Left lung (tissue), 10 donors: ENCODE data around the gene USP10. TPM values are rescaled to one million over a fixed set of nuclear protein-coding genes. Genes with fewer than 3 reads are reported as not detected.
A peak's percentile ranks its signal among the peaks of the same experiment; 100 is the strongest.
"Not testable (repeated sequence)": the region's sequence is repeated elsewhere in the genome, so short reads cannot be mapped to it uniquely, and the experiment has no call there.

Experiments used
- ATAC-seq: fragments of 200-7000 bp; cut with Tn5 transposase; one replicate; pipeline ENCODE4 v1.9.1; 2020; ENCODE audit warnings: moderate library complexity
- DNase-seq, 4 donors: peaks; one replicate each; pipeline ENCODE4 v3.0.0-alpha.2; 2013 to 2020
- H3K27ac ChIP-seq, 2 donors: fragments of 200-600 bp; sonication (generic) in 1 of 2; one replicate each; pipeline versions ENCODE4 v1.5.0 to v1.8.0; 2020 to 2021
- H3K27me3 ChIP-seq, 2 donors: fragments of 200-600 bp; sonication (generic) in 1 of 2; one replicate each; pipeline versions ENCODE4 v1.5.0 to v1.8.0; 2020 to 2021
- H3K36me3 ChIP-seq, 2 donors: fragments of 200-600 bp; sonication (generic) in 1 of 2; one replicate each; pipeline versions ENCODE4 v1.5.0 to v1.8.0; 2020 to 2021
- H3K4me1 ChIP-seq, 2 donors: fragments of 200-600 bp; one replicate each; pipeline ENCODE4 v1.8.0; 2021
- H3K4me3 ChIP-seq, 2 donors: fragments of 200-600 bp; sonication (generic) in 1 of 2; one replicate each; pipeline versions ENCODE4 v1.5.0 to v1.8.0; 2020 to 2021; ENCODE audit warnings: mild to moderate bottlenecking in 1 of 2
- H3K9me3 ChIP-seq, 2 donors: fragments of 200-600 bp; sonication (generic) in 1 of 2; one replicate each; pipeline versions ENCODE4 v1.5.0 to v1.8.0; 2020 to 2021
- intact Hi-C, 2 donors: fragments of 100-400 bp; cut with DNase I; formaldehyde crosslinking; loops; one replicate each; pipeline versions ENCODE4 v1.11.2 to v1.14.2; 2022
- polyA plus RNA-seq, 6 donors: library from polyadenylated mRNA; unstranded; fragments of 120-200 nt; gene quantifications; one replicate each; pipeline ENCODE4 v1.2.1, GENCODE V29; 2013; ENCODE audit not compliant: insufficient read length in 6 of 6
- total RNA-seq, 2 donors: library from RNA; stranded (reverse); fragmentation: NEBNext Ultra II Directional; extraction: Animal tissue kit (Norgen Biotek cat#: 25700); gene quantifications; one replicate each; pipeline ENCODE4 v1.2.1, GENCODE V29; 2021
- TF ChIP-seq, protein P1 (sequence below), 2 donors: fragments of 200-600 bp; sonication (generic) in 1 of 2; IDR thresholded peaks; one replicate each; pipeline versions ENCODE4 v1.5.0 to v1.8.0; 2021; ENCODE audit warnings: antibody characterized with exemption in 2 of 2
- donor health status: DM: no; HTN: yes; CAD: no.
- donor health status: DM: no; HTN: no; CAD: no.

Gene USP10
- total and polyA plus RNA-seq, 8 donors, result 57.4 to 102 (median 87.8) TPM

DNA sequence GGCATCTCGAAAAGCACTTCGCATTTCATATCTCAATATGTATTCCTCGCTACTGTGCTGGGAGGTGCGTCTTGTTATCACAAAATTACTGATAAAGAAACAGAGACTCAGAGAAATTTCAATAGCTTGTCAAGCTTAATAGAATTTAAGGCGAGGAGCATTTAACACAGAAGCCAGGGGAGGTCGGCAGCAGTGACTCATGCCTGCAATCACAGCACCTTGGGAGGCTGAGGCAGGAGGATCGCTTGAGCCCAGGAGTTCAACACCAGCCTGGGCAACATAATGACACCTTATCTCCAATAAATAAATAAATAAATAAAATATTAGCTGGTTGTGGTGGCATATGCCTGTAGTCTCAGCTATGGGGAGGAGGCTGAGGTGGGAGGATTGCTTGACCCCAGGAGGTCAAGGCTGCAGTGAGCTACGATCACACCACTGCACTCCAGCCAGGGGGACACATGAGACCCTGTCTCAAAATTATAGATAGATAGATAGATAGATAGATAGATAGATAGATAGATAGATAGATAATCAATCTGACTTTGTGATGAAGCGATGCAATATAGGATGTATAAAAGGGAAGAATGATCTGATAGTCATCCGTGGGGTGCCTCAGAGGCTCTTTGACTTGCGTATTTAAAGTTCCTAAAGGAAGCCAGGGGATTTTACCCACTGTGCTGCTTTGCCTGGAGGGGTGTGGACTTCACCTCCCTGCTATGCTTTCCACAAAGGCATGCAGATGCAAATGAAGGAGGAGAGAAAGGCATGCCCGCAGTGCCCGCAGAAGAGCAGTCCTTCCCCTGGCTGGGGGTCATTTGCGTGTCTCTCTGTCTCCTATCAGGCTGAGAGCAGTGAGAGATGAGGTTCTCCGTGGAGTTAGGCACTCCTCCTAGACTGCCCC lies 15.9 kb upstream of the USP10 start:
- H3K27me3 ChIP-seq, result peaks cover 0 to 14% of the 10 kb centered on the region in 2 donors
- H3K4me1 ChIP-seq, result peaks cover 0 to 5% of the 10 kb centered on the region in 2 donors
- H3K9me3 ChIP-seq, result no peaks in the 10 kb centered on the region
- TF ChIP-seq, protein P1, sequence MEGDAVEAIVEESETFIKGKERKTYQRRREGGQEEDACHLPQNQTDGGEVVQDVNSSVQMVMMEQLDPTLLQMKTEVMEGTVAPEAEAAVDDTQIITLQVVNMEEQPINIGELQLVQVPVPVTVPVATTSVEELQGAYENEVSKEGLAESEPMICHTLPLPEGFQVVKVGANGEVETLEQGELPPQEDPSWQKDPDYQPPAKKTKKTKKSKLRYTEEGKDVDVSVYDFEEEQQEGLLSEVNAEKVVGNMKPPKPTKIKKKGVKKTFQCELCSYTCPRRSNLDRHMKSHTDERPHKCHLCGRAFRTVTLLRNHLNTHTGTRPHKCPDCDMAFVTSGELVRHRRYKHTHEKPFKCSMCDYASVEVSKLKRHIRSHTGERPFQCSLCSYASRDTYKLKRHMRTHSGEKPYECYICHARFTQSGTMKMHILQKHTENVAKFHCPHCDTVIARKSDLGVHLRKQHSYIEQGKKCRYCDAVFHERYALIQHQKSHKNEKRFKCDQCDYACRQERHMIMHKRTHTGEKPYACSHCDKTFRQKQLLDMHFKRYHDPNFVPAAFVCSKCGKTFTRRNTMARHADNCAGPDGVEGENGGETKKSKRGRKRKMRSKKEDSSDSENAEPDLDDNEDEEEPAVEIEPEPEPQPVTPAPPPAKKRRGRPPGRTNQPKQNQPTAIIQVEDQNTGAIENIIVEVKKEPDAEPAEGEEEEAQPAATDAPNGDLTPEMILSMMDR (IDR thresholded peaks at IDR 0.05), result no peak
- DNase-seq, result no peak
- H3K4me3 ChIP-seq, result no peak overlapping the region
- H3K27ac ChIP-seq, result no peak overlapping the region
- ATAC-seq, result no peak
- intact Hi-C loops, result no loop called here
- H3K36me3 ChIP-seq, result no peaks in the 10 kb centered on the region

DNA sequence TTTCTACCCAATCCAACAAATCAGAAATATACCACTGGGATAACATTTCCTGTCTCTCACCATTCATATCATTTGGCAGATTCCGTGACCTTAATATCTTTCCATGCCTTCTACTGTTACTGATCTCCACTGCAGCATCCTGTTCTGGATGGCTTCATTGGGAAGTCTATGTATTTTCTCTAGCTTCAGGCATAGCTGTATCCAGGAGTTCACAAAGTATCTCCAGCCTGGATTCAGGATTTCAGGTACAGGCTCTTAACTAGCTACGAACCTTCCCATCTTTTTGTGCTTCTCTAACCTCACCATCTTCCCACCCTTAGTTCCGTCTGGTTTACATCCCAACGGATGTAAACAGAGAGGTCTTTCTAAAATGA lies 15.2 kb upstream of the USP10 start:
- Histone ChIP-seq H3K4me3 (no peak overlapping the region), H3K27ac (no peak overlapping the region), H3K4me1 (peaks cover 0 to 5% of the 10 kb centered on the region in 2 donors), H3K27me3 (peaks cover 0 to 14% of the 10 kb centered on the region in 2 donors), H3K9me3 (no peaks in the 10 kb centered on the region), H3K36me3 (no peaks in the 10 kb centered on the region)
- intact Hi-C loops, result no loop called here
- no peak for ATAC-seq
- DNase-seq, result no peak
- TF ChIP-seq, protein P1 (IDR thresholded peaks at IDR 0.05), result no peak

GRCh38 chr16:84685210-84685609 lies 14.6 kb upstream of the USP10 start:
- intact Hi-C loops, result no loop called here

DNA sequence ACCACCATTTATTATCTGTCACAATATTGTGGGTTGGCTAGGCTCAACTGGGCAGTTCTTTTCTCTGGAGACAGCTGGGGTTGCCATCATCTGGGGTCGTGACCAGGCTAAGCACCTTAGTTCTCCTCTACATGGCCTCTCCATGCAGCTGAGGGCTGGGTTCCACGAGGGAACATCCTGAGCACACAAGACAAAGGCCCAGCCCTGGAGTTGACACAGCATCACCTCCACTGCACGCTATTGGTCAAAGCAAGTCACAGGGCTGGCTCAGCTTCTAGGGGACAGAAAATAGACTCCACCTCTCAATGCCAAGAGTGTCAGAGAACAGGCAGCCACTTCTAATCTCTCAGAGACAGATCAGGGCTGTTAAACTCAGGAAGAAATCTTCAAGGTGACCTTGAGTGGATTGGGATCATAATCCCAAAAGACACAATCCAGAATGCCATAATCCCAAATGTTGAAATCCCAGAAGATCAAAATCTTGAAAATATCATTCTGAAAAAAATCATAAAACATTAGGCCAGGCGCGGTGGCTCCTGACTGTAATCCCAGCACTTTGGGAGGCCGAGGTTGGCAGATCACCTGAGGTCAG lies 13.0 kb upstream of the USP10 start:
- Histone ChIP-seq H3K27me3 (peaks cover 0 to 14% of the 10 kb centered on the region in 2 donors), H3K27ac (no peak overlapping the region), H3K4me3 (no peak overlapping the region), H3K9me3 (no peaks in the 10 kb centered on the region), H3K4me1 (peaks cover 0 to 4% of the 10 kb centered on the region in 2 donors), H3K36me3 (no peaks in the 10 kb centered on the region)
- intact Hi-C loops, result no loop called here
- DNase-seq (no peak), ATAC-seq (no peak)
- TF ChIP-seq, protein P1 (IDR thresholded peaks at IDR 0.05), result no peak

More at GRCh38 chr16:84685210-84685609, 14.6 kb upstream of the USP10 start:
- H3K27me3 ChIP-seq, result peaks cover 0 to 14% of the 10 kb centered on the region in 2 donors
- no peaks in the 10 kb centered on the region for H3K36me3 ChIP-seq
- TF ChIP-seq, protein P1 (IDR thresholded peaks at IDR 0.05), result no peak
- no peaks in the 10 kb centered on the region for H3K9me3 ChIP-seq
- H3K4me1 ChIP-seq, result peaks cover 0 to 5% of the 10 kb centered on the region in 2 donors
- no peak overlapping the region for H3K27ac ChIP-seq
- ATAC-seq (no peak), DNase-seq (no peak)
- no peak overlapping the region for H3K4me3 ChIP-seq

DNA sequence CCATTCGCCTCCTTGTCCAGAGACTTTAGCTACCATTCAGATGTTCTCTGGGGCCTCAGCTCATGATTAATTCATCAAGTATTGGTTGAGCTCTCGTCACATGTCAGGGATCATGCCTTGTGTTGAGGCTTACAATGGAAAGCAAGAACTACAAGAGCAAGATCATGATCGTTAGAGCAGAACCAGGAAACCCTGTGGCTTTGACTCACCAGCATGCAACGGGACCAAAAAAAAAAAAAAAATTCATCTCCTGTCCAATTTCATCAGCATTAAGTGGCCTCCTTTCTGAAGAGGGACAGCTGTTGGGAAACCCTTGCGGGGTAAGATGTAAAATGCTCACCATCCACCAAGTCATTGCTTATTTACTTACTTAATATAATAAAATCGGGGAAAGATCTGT lies 12.1 kb upstream of the USP10 start:
- peaks cover 0 to 12% of the 10 kb centered on the region in 2 donors for H3K4me1 ChIP-seq
- no peaks in the 10 kb centered on the region for H3K9me3 ChIP-seq
- no peaks in the 10 kb centered on the region for H3K36me3 ChIP-seq
- intact Hi-C loops, result no loop called here
- ATAC-seq (peak; percentile 30), DNase-seq (no peak)
- H3K27ac ChIP-seq, result no peak overlapping the region
- TF ChIP-seq, protein P1 (IDR thresholded peaks at IDR 0.05), result no peak
- H3K27me3 ChIP-seq, result peaks cover 0 to 14% of the 10 kb centered on the region in 2 donors
- H3K4me3 ChIP-seq, result no peak overlapping the region

- H3K27ac ChIP-seq, H3K4me3 ChIP-seq, H3K9me3 ChIP-seq, intact Hi-C loops, H3K36me3 ChIP-seq, DNase-seq, ATAC-seq: not testable (repeated sequence)
- peaks cover 0 to 12% of the 10 kb centered on the region in 2 donors for H3K27me3 ChIP-seq
- H3K4me1 ChIP-seq, result peaks cover 0 to 14% of the 10 kb centered on the region in 2 donors
Observed at GRCh38 chr16:84688163-84688562, 11.6 kb upstream of the USP10 start.
